Upper lobe of right lung (tissue), 1 donor: ENCODE data around the gene B4GALT2. TPM values are rescaled to one million over a fixed set of nuclear protein-coding genes. Genes with fewer than 3 reads are reported as not detected.

Source experiments
- ATAC-seq: fragments of 200-7000 bp; cut with Tn5 transposase; one replicate; pipeline ENCODE4 v1.9.1; 2020; ENCODE audit warnings: mild to moderate bottlenecking, moderate library complexity
- DNase-seq: peaks from one replicate; pipeline ENCODE4 v3.0.0-alpha.2; 2020
- H3K27ac ChIP-seq: fragments of 200-600 bp; one replicate; pipeline ENCODE4 v1.8.0; 2022
- H3K27me3 ChIP-seq: fragments of 200-600 bp; one replicate; pipeline ENCODE4 v1.8.0; 2022; ENCODE audit warnings: mild to moderate bottlenecking
- H3K36me3 ChIP-seq: fragments of 200-600 bp; one replicate; pipeline ENCODE4 v1.8.0; 2022
- H3K4me1 ChIP-seq: fragments of 200-600 bp; one replicate; pipeline ENCODE4 v1.8.0; 2022
- H3K4me3 ChIP-seq: fragments of 200-600 bp; one replicate; pipeline ENCODE4 v1.8.0; 2022; ENCODE audit warnings: mild to moderate bottlenecking
- H3K9me3 ChIP-seq: fragments of 200-600 bp; one replicate; pipeline ENCODE4 v1.8.0; 2022
- intact Hi-C: fragments of 100-400 bp; cut with DNase I; formaldehyde crosslinking; loops from one replicate; pipeline ENCODE4 v1.11.0; 2022
- total RNA-seq: library from RNA; stranded (reverse); fragmentation: NEBNext Ultra II Directional; extraction: Animal tissue kit (Norgen Biotek cat#: 25700); gene quantifications from one replicate; pipeline ENCODE4 v1.2.1, GENCODE V29; 2021
- TF ChIP-seq, protein P1 (sequence below): fragments of 200-600 bp; IDR thresholded peaks from one replicate; pipeline ENCODE4 v1.8.0; 2022; ENCODE audit warnings: antibody characterized with exemption
- donor health status: DM: no; HTN: yes; CAD: no; lungs with severe emphysema.

Gene B4GALT2
- total RNA-seq, 1 donor from 2014 or later = 23.8 TPM

DNA sequence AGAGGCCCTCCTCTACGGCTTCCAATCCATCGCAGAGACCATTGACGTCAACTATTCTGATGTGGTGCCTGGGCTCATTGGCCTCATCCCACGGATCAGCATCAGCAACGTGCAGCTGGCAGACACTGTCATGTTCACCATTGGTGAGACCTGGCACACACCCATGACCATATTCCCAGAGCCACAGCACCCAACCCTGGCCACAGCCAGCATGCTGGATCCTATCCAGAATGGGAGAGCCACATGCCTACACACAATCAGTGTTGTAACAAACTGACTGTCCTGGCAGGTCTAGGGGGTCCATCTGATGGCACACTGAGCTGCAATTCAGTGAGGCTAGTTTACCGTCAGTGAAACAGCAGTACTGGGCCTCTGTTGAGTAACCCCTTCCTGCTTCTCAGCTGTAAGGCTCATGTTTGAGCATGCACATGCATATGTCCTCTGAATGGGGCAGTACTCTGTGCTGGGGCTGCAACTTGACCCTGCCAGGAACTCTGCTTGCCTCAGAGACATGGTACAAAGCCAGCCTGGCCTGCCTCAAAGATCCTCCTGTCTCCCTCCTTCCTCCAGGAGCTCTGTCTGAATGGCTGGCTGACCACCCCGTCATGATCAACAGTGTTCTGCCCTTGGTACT lies 21.5 kb upstream of the B4GALT2 start:
- Histone ChIP-seq H3K4me3 (no peak overlapping the region), H3K36me3 (peaks cover 50% of the 10 kb centered on the region), H3K9me3 (no peaks in the 10 kb centered on the region), H3K27ac (no peak overlapping the region), H3K4me1 (no peaks in the 10 kb centered on the region), H3K27me3 (no peaks in the 10 kb centered on the region)
- DNase-seq = no peak
- intact Hi-C loops = no loop called here
- no peak for ATAC-seq
- TF ChIP-seq, protein P1, sequence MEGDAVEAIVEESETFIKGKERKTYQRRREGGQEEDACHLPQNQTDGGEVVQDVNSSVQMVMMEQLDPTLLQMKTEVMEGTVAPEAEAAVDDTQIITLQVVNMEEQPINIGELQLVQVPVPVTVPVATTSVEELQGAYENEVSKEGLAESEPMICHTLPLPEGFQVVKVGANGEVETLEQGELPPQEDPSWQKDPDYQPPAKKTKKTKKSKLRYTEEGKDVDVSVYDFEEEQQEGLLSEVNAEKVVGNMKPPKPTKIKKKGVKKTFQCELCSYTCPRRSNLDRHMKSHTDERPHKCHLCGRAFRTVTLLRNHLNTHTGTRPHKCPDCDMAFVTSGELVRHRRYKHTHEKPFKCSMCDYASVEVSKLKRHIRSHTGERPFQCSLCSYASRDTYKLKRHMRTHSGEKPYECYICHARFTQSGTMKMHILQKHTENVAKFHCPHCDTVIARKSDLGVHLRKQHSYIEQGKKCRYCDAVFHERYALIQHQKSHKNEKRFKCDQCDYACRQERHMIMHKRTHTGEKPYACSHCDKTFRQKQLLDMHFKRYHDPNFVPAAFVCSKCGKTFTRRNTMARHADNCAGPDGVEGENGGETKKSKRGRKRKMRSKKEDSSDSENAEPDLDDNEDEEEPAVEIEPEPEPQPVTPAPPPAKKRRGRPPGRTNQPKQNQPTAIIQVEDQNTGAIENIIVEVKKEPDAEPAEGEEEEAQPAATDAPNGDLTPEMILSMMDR = no peak

DNA sequence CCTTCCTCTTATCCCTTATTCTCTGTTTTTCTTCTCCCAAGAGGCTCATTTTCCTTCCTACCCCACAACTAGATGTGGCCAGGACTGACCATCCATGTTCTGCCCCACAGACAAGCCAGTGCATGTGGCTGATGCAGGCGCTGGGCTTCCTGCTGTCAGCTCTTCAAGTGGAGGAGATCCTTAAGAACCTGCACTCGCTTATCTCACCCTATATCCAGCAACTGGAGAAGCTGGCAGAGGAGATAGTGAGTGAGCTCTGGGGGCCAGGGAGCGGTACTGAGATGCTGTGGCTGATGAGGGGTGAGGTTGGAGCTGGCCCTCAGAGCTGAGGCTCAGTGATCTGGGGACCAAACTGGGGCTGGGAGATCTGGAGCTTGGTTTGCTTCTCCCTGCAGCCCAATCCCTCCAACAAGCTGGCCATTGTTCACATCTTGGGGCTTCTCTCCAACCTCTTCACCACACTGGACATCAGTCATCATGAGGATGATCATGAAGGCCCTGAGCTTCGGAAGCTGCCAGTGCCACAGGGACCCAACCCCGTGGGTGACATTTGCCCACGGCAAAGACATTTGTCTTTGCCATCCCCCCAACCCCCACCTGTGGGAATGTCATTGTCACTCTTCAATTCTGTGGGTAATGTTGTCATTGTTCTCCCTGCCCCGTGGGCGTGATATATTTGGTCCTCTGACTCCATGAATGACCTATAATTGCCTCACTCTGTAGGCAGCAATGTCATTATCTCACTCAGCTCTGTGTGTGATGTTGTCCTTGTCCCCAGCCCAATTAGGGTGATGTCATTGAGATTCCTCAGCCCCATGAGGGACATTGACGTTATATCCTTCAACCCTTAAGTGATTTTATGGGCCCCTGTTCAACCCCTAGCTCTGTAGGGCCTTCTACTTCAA lies 20.4 kb upstream of the B4GALT2 start:
- Histone ChIP-seq H3K36me3 (peaks cover 56% of the 10 kb centered on the region), H3K4me1 (no peaks in the 10 kb centered on the region), H3K4me3 (no peak overlapping the region), H3K9me3 (no peaks in the 10 kb centered on the region), H3K27ac (no peak overlapping the region), H3K27me3 (no peaks in the 10 kb centered on the region)
- TF ChIP-seq, protein P1 = no peak
- intact Hi-C loops = no loop called here
- DNase-seq (no peak), ATAC-seq (no peak)

GRCh38 chr1:43960798-43961197 lies 18.2 kb upstream of the B4GALT2 start:
- peaks cover 56% of the 10 kb centered on the region for H3K36me3 ChIP-seq
- H3K4me3 ChIP-seq = no peak overlapping the region
- no peak for ATAC-seq
- TF ChIP-seq, protein P1 = no peak
- no peak overlapping the region for H3K27ac ChIP-seq
- no peaks in the 10 kb centered on the region for H3K9me3 ChIP-seq
- H3K4me1 ChIP-seq = no peaks in the 10 kb centered on the region
- DNase-seq = no peak
- no peaks in the 10 kb centered on the region for H3K27me3 ChIP-seq
- intact Hi-C loops = no loop called here

GRCh38 chr1:43961692-43962091 lies 17.3 kb upstream of the B4GALT2 start:
- intact Hi-C loops = no loop called here
- no peak for DNase-seq
- no peak for ATAC-seq
- H3K27me3 ChIP-seq = no peaks in the 10 kb centered on the region
- H3K9me3 ChIP-seq = no peaks in the 10 kb centered on the region
- no peak overlapping the region for H3K4me3 ChIP-seq
- TF ChIP-seq, protein P1 = no peak
- peaks cover 51% of the 10 kb centered on the region for H3K36me3 ChIP-seq
- H3K4me1 ChIP-seq = no peaks in the 10 kb centered on the region
- no peak overlapping the region for H3K27ac ChIP-seq

DNA sequence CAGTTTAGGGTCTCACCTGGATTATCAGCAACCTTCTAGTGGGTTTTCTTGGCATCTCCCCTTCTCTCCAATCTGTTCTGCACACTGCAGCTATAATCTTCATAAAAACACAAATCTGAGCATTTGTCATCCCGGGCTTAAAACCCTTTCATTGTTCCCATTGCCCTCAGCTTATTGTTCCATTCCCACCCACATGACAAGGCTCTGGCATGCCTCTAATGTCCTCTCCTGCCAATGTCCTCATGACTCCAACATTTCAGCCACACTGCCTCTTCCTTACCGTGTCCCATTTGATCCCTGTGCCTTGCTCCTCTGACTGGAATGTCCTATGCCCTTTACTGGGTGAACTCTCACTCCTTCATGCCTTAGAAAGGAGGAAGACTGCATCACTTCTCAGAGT lies 16.7 kb upstream of the B4GALT2 start:
- Histone ChIP-seq H3K9me3 (no peaks in the 10 kb centered on the region), H3K36me3 (peaks cover 46% of the 10 kb centered on the region), H3K4me3 (no peak overlapping the region), H3K4me1 (no peaks in the 10 kb centered on the region), H3K27me3 (no peaks in the 10 kb centered on the region), H3K27ac (no peak overlapping the region)
- TF ChIP-seq, protein P1 = no peak
- DNase-seq (no peak), ATAC-seq (no peak)
- intact Hi-C loops = no loop called here
